Measurements from ENCODE around the gene FBXL16.
A peak's percentile ranks its signal among the peaks of the same experiment; 100 is the strongest.

Gene FBXL16

GRCh38 chr16:662597-662996 lies 43.0 kb downstream of the FBXL16 start:
- DNase-seq (ENCODE audit: low spot score) = no peak

GRCh38 chr16:662095-662494 lies 43.5 kb downstream of the FBXL16 start:
- DNase-seq (ENCODE audit: low spot score) = no peak

GRCh38 chr16:661184-661821 lies 44.3 kb downstream of the FBXL16 start:
- no peak for DNase-seq (ENCODE audit: low spot score)

GRCh38 chr16:660459-661183 lies 45.0 kb downstream of the FBXL16 start:
- peak; percentile 92 for DNase-seq (ENCODE audit: low spot score)

GRCh38 chr16:660132-660458 lies 45.5 kb downstream of the FBXL16 start:
- no peak for DNase-seq (ENCODE audit: low spot score)

GRCh38 chr16:659618-660017 lies 46.0 kb downstream of the FBXL16 start:
- DNase-seq (ENCODE audit: low spot score) = no peak

- no peak for DNase-seq (ENCODE audit: low spot score)
These were observed 46.7 kb downstream of the FBXL16 start for GRCh38 chr16:658679-659571.

- no peak for DNase-seq (ENCODE audit: low spot score)
These were observed 48.1 kb downstream of the FBXL16 start for GRCh38 chr16:657487-657886.

GRCh38 chr16:654034-654433 lies 51.6 kb downstream of the FBXL16 start:
- no peak for DNase-seq (ENCODE audit: low spot score)

GRCh38 chr16:652454-653305 lies 52.9 kb downstream of the FBXL16 start:
- DNase-seq (ENCODE audit: low spot score) = no peak

GRCh38 chr16:651844-652243 lies 53.8 kb downstream of the FBXL16 start:
- no peak for DNase-seq (ENCODE audit: low spot score)

- no peak for DNase-seq (ENCODE audit: low spot score)
These were observed 56.0 kb downstream of the FBXL16 start for GRCh38 chr16:649631-650030.

- peak; percentile 89 for DNase-seq (ENCODE audit: low spot score)
These were observed 56.6 kb downstream of the FBXL16 start, which contains the start of gene WDR90 for GRCh38 chr16:648781-649589. Gene WDR90 (plus strand): TSS chr16:649365. CDS start chr16:649417, 52 bp downstream.

GRCh38 chr16:648071-648780 lies 57.4 kb downstream of the FBXL16 start:
- peak; percentile 56 for DNase-seq (ENCODE audit: low spot score)

GRCh38 chr16:647173-647902 lies 58.3 kb downstream of the FBXL16 start:
- no peak for DNase-seq (ENCODE audit: low spot score)

GRCh38 chr16:646679-647172 lies 58.9 kb downstream of the FBXL16 start:
- no peak for DNase-seq (ENCODE audit: low spot score)

- no peak for DNase-seq (ENCODE audit: low spot score)
These were observed 59.5 kb downstream of the FBXL16 start for GRCh38 chr16:645852-646678.

GRCh38 chr16:644556-644955 lies 61.0 kb downstream of the FBXL16 start:
- DNase-seq (ENCODE audit: low spot score) = no peak

All from SK-N-DZ (cell line).